ENCODE results near the gene PRUNE1.
A peak's percentile ranks its signal among the peaks of the same experiment; 100 is the strongest.

Gene PRUNE1

DNA sequence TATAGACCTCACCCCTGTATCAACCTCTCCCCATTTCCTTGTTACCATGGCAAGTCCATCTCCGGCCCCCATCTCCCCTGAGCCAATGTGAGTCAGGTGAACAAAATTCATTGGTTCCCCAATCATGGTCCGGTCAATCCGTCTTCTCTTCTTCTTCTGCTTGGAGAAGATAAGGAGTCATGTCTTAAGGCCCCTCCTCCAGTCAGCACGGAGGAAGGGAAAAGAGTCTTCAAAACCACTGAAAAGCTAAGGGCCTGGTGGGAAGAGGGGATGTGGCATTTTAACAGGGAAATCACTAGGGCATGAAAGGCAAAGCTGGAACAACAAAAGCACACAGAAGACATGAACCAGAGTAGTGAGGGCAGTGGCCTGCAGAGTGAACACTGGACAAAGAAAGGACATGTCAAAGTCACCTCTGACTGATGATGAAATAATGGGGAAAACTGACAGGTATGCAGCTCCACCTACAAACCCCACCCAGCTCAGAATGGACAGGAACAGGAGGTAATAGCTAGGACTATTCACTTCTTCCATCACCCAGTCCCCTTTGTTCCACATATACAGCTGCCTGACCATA lies 46.8 kb downstream of the PRUNE1 start:
- DNase-seq: no peak

DNA sequence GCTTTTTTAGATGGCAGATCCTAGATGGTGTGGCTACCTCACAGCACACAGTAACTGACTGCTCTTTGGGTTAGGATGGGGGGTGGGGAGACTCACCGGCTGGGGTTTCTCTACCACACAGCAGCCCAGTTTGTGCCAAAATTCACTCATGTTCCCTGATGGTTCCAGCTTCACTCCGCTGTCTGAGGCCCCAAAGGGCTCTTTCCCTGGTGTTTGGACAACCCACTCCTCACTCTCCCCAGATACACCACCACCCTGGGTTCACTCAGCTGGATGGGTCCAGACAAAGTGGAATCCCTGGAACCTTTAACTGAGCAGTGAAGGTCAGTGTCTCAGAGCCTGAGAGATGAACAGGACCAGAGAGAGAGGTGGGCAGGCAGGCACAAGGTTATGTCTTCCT lies 47.3 kb downstream of the PRUNE1 start:
- DNase-seq: no peak

DNA sequence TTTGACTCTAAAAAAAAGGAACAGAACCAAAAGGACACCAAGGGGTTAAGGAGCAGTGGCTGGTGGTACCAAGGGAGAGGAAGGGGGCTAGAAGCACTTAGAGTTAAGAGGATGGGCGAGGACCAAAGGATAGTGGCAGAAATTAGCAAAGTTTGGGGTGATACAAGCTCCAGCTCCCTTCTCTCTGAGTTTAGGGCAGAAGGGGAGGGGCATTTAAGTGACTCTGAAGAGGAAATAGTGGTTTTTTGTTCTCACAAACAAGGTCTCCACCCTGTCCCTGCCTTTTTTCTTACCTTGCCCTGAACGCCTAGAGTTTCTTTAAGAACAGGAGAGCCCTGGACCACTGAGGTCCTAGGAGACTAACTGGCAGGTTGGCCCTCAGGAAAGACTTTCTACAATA lies 47.9 kb downstream of the PRUNE1 start:
- no peak for DNase-seq

DNA sequence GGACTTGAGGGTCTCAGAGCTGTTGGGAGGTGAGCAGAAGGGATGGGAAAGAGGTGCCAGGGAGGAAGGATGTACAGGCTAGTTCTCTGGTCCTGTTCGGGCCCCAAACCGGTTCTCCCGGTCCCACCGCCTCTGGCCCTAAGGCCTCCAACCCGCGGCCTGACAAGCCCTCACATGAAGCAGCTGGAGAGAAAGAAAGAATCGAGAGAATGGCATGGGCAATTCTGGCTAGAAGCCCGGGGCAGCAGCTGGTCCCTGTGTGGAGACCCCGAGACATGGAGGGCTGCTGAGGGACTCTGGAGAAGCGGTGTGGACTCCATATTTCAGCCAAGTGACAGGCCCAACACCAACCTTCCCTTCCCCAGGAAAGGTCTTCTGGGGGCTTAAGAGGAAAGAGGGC lies 50.4 kb downstream of the PRUNE1 start:
- DNase-seq: no peak

DNA sequence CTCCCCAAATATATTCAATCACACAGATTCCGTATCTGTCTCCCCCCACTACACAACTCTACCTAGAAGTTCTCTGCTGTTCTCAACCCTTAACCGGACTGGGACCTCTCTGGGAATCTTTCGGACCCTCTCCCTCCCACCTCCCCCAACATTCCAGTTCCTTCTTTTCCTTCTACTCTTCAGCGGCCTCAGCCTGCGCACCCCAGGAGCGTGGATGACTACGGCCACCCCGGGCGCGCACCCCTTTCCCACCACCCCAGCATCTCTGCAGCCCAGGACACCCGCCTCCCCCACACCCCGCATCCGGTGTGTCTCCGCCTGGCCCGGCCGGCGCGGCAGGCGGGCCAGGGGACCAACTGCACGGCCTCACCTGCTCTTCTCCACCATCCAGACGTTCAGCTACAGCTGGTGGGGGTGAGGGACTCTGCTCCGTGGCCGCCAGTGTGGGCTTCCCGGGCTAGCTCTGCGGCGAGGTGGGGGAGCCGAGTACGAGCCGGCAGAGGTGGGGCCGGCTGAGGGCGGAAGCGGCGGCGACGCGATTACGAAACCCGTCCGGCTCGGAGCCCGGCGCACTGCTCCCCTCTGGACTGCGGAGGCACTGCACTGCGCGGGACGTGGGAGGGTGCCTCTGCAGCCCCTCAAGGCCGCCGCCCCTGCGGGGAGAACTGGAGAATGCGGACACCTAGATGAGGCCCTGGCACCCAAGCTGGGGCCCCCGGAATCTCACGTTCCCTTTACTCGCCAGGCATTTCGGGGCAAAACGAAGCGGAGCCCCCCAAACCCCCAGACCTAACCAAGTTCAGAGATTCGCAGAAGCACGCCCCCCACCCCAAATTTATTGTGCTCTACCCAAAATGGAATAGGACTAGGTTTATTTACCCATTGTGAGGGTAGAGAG lies 51.1 kb downstream of the PRUNE1 start, which contains the start of gene CDC42SE1:
Gene CDC42SE1, minus strand, starts transcription at position 514 of the 898 bp plus-strand sequence. CDS start 3,892 bp downstream, outside the sequence.
- peak; percentile 78 for DNase-seq

DNA sequence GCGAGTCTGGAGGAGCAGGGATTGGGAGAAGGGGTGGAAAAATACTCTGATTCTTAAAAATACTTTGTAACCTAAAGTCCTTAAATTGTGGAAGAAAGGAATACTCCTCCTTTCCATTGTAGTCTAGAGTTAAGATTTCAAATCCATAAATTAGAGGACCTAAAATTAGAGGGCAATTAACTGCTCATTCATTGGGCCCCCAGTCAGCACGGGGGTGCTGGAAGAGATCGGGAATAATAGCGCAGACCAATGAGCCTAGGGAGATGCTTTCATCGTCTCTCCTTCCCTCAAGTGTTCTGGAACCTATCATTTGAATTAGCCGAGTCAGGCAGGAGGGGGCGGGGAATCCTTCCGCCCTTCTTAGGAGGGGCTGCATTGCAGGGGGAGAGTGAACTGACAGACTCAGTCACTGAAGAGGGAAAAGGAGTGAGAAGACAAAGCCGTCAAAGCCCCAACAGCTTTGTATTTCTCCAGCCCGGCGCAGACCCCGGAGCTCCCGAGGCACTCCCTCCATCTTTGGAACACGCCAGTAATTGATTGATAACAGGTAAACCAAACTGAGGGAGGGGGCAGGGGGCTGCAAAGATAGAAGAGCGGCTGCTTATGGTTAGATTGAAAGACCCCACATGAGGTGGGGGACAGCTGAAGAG lies 51.9 kb downstream of the PRUNE1 start, which contains the start of gene MLLT11:
Gene MLLT11, plus strand, starts transcription at position 391 of the 650 bp plus-strand sequence. CDS start 6,828 bp downstream, outside the sequence.
- no peak for DNase-seq

DNA sequence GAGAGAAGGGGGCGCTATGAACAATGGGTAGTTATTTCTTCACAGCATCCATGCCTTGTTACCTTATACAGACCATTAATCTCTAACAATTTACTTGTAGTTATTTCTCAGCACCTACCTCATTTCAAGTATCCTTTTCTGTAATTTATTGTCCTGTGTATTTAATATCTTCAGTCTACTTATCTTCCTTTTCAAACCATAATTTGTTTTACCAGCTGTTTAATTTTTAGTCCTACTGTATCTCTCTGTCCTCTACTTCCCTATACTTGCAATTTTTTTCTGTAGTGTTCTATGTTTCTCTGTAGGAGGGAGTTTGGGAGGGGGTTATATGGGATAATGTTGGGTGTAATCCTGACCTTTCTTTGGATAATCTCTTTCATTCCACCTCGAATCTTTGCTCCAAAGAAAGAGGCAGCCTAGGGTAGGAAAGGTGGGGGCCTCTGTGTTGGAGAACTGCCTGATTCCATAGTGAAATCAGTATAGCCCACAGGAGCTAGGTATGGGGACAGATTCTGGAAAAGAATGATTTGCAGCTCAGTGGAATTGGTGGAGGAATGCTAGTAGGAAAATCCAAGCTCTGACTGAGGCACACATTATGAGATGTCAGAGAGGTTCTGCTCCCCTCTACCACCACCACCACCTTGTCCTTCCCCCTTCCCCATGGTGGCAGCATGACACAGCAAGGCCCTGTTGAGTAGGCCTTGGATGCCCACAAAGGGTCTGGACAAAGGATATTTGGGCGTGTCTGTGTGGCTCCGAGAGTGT lies 52.6 kb downstream of the PRUNE1 start:
- DNase-seq: no peak

DNA sequence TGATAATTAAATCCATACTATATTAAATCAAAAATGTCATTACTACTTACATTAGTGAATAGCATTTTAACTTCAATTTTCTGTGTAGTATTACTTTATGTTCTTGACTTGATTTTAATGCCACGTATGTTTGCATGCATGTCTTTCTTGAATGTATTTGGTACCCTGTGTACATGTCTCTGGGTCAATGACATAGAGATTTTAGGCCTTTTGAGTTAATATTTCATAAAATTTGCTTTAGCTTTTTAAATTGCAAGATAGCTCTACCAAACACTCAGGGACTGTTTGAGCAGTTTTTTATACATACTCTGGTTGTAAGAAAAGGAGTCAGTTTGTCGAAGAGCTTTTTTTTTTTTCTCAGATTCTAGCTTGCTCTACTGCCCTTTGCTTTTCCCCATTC lies 53.5 kb downstream of the PRUNE1 start:
- DNase-seq: no peak

DNA sequence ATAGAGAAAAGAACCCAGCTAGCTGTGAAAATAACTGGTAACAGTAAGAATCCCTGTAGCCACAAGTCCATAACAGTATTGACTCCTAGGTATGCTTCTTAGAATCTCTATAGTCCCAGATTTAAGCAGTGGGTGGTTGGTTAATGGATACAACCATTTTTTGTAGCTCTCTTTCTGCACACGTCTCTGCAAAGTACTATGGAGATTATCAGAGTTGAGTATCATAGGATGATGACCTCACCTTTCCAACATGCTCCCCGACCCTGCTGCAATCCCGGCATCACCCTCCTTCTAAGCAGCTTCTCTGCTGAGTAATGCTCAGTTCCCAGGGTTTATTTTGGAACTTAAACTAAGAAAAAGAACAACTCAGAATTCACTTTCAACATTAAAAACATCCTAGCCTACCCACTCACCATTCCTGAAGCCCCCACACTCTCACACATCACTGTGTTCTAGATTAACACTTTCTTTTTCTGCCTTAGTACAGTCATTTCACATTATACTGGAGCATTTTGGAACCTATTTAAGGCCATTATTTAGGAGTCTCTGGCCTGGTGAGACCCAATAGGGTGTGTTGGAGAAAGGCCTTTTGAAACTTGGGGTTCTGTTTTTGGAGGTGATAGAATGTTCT lies 54.6 kb downstream of the PRUNE1 start:
- DNase-seq: no peak

DNA sequence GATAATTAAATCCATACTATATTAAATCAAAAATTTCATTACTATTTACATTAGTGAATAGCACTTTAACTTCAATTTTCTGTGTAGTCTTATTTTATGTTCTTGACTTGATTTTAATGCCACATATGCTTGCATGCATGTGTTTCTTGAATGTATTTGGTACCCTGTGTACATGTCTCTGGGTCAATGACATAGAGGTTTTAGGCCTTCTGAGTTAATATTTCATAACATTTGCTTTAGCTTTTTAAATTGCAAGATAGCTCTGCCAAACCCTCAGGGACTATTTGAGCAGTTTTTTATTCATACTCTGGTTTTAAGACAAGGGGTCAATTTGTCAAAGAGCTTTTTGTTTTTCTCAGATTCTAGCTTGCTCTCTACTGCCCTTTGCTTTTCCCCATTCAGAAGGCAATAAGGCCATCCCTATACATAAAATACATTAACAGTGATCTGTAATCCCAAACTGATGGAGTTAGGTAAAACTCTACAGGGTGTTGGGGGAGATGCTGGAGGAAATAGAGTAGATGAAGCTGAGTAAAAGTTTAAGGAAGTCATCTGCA lies 56.9 kb downstream of the PRUNE1 start:
- no peak for DNase-seq

DNA sequence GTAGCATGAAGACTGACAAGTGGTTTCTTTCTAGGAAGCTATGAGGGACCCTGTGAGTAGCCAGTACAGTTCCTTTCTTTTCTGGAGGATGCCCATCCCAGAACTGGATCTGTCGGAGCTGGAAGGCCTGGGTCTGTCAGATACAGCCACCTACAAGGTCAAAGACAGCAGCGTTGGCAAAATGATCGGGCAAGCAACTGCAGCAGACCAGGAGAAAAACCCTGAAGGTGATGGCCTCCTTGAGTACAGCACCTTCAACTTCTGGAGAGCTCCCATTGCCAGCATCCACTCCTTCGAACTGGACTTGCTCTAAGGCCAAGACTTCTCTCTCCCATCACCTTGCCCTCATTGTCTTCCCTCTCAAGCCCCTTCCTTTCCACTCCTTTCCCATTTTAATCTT lies 58.9 kb downstream of the PRUNE1 start:
- no peak for DNase-seq

DNA sequence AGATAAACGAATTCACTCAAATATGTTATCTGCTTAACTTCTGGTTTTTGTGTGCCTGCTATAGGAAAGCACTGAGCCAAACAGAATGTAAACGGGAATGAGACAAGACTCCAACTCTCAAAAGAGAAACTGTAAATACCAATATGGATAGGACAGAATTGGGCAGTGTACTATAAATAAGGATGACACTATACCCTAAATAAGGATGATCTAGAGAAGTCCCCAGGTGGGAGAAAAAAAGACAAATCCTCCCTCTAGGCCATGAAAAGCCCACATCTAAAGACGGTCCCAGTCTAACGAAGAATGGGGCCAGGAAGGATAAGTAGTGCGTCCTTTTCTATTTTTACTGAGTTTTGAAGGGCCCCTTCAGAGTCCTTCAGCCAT lies 60.8 kb downstream of the PRUNE1 start:
- no peak for DNase-seq

DNA sequence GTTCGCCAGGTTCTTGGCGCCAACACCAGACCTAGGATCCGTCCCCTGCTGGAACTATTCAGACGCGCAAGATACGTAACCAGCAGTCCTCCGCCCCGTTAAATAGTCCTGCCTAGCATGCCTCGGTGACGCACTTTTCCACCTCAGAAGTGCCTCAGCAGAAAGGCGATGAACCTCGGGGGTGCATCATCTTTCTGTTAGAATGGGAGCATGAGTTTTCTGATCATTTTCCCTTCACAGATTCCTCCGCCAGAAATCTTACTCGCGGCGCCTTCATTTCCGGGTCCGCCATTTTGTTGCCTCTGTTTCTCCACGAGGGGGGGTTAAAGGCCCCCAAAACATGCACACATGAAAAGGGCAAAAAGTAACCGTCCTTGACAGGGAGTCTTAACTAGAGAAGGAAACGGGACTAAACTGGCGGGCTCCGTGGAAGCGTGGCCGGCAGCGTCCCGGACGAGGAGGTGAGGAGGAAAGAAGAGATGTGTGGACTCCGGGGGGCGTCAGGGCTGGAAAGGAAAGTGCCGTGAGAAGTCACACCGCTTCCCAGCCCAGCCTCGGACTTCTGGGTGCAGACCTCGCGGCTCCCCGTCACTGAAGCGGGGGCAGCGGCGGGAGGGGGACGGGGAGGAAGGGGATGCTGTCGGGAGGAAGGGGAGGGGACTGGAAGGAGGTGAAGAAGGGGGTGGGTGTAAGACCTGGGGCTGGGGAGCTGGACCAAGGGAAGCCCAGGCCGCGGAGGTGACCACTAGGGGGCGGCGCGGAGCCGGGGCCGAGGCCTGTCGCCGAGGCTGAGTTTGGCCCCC lies 62.4 kb downstream of the PRUNE1 start, which contains the start of gene GABPB2:
Gene GABPB2, plus strand, starts transcription at position 288 of the 803 bp plus-strand sequence. CDS start 17,429 bp downstream, outside the sequence.
- peak; percentile 87 for DNase-seq

DNA sequence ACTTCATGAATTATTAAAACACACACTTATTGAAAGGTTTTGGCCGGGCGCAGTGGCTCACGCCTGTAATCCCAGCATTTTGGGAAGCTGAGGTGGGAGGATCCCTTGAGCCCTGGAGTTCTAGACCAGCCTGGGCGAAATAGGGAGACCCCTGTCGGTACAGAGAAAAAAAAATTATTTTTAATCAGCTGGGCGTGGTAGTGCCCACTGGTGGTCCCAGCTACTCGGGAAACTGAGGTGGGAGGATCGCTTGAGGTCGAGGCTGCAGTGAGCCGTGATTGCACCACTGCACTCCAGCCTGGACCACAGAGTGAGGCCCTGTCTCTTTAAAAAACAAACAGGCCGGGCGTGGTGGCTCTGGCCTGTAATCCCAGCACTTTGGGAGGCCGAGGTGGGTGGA lies 64.0 kb downstream of the PRUNE1 start:
- DNase-seq: no peak
